ENCODE measurements around the gene ZNF444. TPM values are rescaled to one million over a fixed set of nuclear protein-coding genes. Genes with fewer than 3 reads are reported as not detected.

Gene ZNF444
- total and polyA plus RNA-seq, 9 of the 15 experiments (the other 6 are each of a cell fraction or from before 2014, with no cell fraction given), result 0.39 to 40.0 (median 6.9) TPM

GRCh38 chr19:56120371-56121179 lies 20.5 kb upstream of the ZNF444 start (continued):
- TF ChIP-seq RBFOX2 (IDR thresholded peaks at IDR 0.05; ENCODE audit: low read depth, low read length) (peak; percentile 79), MTF1 (CRISPR knock-in tag; IDR thresholded peaks at IDR 0.05; ENCODE audit: borderline replicate concordance) (no peak), PML (IDR thresholded peaks at IDR 0.05; ENCODE audit: low read length) (0 out of 2 replicates have a peak, but pooled peaks have one; percentile 18), ZNF23 (CRISPR knock-in tag; IDR thresholded peaks at IDR 0.05) (no peak), NFYB (IDR thresholded peaks at IDR 0.05; ENCODE audit: extremely low read depth, insufficient read length) (no peak), MBD2 (IDR thresholded peaks at IDR 0.05; ENCODE audit: borderline replicate concordance, low read depth) (no peak), HNRNPK (IDR thresholded peaks at IDR 0.05; ENCODE audit: low read depth, low read length, poor library complexity, severe bottlenecking) (no peak), ETV5 (CRISPR knock-in tag; IDR thresholded peaks at IDR 0.05; ENCODE audit: low read depth) (peak; percentile 72), VEZF1 (CRISPR knock-in tag; IDR thresholded peaks at IDR 0.05) (no peak; the same call in 1 of the 2 replicates), SMAD2 (IDR thresholded peaks at IDR 0.05; ENCODE audit: low read depth, low read length) (no peak), SIN3A (IDR thresholded peaks at IDR 0.05; ENCODE audit: borderline replicate concordance in 2 of 2, control insufficient read depth in 1 of 2, low read depth in 2 of 2, low read length in 2 of 2) (no peak; a peak in 1 of 4 replicates), BRD4 (IDR thresholded peaks at IDR 0.05) (no peak), ZNF668 (CRISPR knock-in tag; IDR thresholded peaks at IDR 0.05) (no peak), ZFP36 (IDR thresholded peaks at IDR 0.05; ENCODE audit: low read depth, low read length, partially characterized antibody) (no peak), MEIS2 (IDR thresholded peaks at IDR 0.05; ENCODE audit: partially characterized antibody) (no peak), ZNF780A (CRISPR knock-in tag; IDR thresholded peaks at IDR 0.05) (no peak), POLR2H (tag; IDR thresholded peaks at IDR 0.05; ENCODE audit: low read depth) (no peak), NR3C1 (CRISPR knock-in tag; IDR thresholded peaks at IDR 0.05) (no peak), SRSF7 (optimal IDR thresholded peaks at IDR 0.05; ENCODE audit: low read depth, low read length) (no peak), FOXJ2 (tag; IDR thresholded peaks at IDR 0.05) (no peak), ZNF121 (CRISPR knock-in tag; conservative IDR thresholded peaks at IDR 0.05) (no peak)
- TF ChIP-seq, protein P1, sequence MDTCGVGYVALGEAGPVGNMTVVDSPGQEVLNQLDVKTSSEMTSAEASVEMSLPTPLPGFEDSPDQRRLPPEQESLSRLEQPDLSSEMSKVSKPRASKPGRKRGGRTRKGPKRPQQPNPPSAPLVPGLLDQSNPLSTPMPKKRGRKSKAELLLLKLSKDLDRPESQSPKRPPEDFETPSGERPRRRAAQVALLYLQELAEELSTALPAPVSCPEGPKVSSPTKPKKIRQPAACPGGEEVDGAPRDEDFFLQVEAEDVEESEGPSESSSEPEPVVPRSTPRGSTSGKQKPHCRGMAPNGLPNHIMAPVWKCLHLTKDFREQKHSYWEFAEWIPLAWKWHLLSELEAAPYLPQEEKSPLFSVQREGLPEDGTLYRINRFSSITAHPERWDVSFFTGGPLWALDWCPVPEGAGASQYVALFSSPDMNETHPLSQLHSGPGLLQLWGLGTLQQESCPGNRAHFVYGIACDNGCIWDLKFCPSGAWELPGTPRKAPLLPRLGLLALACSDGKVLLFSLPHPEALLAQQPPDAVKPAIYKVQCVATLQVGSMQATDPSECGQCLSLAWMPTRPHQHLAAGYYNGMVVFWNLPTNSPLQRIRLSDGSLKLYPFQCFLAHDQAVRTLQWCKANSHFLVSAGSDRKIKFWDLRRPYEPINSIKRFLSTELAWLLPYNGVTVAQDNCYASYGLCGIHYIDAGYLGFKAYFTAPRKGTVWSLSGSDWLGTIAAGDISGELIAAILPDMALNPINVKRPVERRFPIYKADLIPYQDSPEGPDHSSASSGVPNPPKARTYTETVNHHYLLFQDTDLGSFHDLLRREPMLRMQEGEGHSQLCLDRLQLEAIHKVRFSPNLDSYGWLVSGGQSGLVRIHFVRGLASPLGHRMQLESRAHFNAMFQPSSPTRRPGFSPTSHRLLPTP (IDR thresholded peaks at IDR 0.05; ENCODE audit: borderline replicate concordance, extremely low read depth, insufficient read length), result no peak
